Neural cell (in vitro differentiated cells): ENCODE measurements around the gene LMF2. TPM values are rescaled to one million over a fixed set of nuclear protein-coding genes. Genes with fewer than 3 reads are reported as not detected.

ENCODE experiments used
- H2AFZ ChIP-seq: fragments of 200-600, 300-800 bp; sonication (generic), shearing (Covaris generic); 2 replicates; pipeline ENCODE4 v1.6.0; 2014; ENCODE audit warnings: low read depth, mild to moderate bottlenecking, antibody characterized with exemption, low read length, moderate library complexity
- H3F3A ChIP-seq: fragments of 200-600 bp; shearing (Covaris generic); 2 replicates; pipeline ENCODE4 v1.6.1; 2016; ENCODE audit warnings: mild to moderate bottlenecking, moderate library complexity, mixed read lengths, antibody characterized with exemption, low read length; ENCODE audit not compliant: insufficient read depth, poor library complexity, severe bottlenecking
- H3K27ac ChIP-seq: fragments of 200-600, 300-800 bp; sonication (generic), shearing (Covaris generic); 2 replicates; pipeline ENCODE4 v1.5.1; 2014; ENCODE audit warnings: mild to moderate bottlenecking, low read length, moderate library complexity
- H3K27me3 ChIP-seq: fragments of 300-800, 200-600 bp; sonication (generic), shearing (Covaris generic); 2 replicates; pipeline ENCODE4 v1.6.0; 2014; ENCODE audit warnings: mild to moderate bottlenecking, low read depth, low read length, moderate library complexity; ENCODE audit not compliant: insufficient read depth
- H3K36me3 ChIP-seq: fragments of 300-800, 200-600 bp; sonication (generic), shearing (Covaris generic); 2 replicates; pipeline ENCODE4 v1.5.1; 2014; ENCODE audit warnings: mild to moderate bottlenecking, antibody characterized with exemption, low read length, moderate library complexity; ENCODE audit not compliant: insufficient read depth
- H3K4me2 ChIP-seq: fragments of 300-800, 200-600 bp; sonication (generic), shearing (Covaris generic); 2 replicates; pipeline ENCODE4 v1.6.0; 2014; ENCODE audit warnings: mild to moderate bottlenecking, low read length
- H3K4me3 ChIP-seq: fragments of 300-800, 200-600 bp; sonication (generic), shearing (Covaris generic); 2 replicates; pipeline ENCODE4 v1.5.1; 2014; ENCODE audit warnings: mild to moderate bottlenecking, low read length, moderate library complexity
- H3K79me2 ChIP-seq: fragments of 200-600 bp; shearing (Covaris generic); replicated peaks from 2 replicates; pipeline ENCODE4 v1.6.0; 2014; ENCODE audit warnings: mild to moderate bottlenecking, low read length, moderate library complexity; ENCODE audit not compliant: insufficient read depth
- H3K9ac ChIP-seq: fragments of 300-800, 200-600 bp; sonication (generic), shearing (Covaris generic); 2 replicates; pipeline ENCODE4 v1.6.1; 2016; ENCODE audit warnings: mild to moderate bottlenecking, low read length, mixed read lengths
- H3K9me2 ChIP-seq: fragments of 200-600 bp; shearing (Covaris generic); 2 replicates; pipeline ENCODE4 v1.6.1; 2016; ENCODE audit warnings: mild to moderate bottlenecking, low read length, mixed read lengths; ENCODE audit not compliant: insufficient read depth
- H3K9me3 ChIP-seq: fragments of 200-600, 300-800 bp; sonication (generic), shearing (Covaris generic); 2 replicates; pipeline ENCODE4 v1.6.1; 2016; ENCODE audit warnings: mild to moderate bottlenecking, mixed run types, low read length, moderate library complexity, mixed read lengths
- H4K20me1 ChIP-seq: fragments of 200-600 bp; shearing (Covaris generic); 2 replicates; pipeline ENCODE4 v1.6.1; 2016; ENCODE audit warnings: mild to moderate bottlenecking, mixed run types; ENCODE audit not compliant: insufficient read depth
- CTCF ChIP-seq: fragments of 450-650 bp; IDR thresholded peaks from 2 replicates; pipeline ENCODE4 v1.5.1; 2014; ENCODE audit warnings: antibody characterized with exemption, mild to moderate bottlenecking, moderate library complexity; ENCODE audit not compliant: poor library complexity, severe bottlenecking
- EP300 ChIP-seq: fragments of 450-650 bp; conservative IDR thresholded peaks from 2 replicates; pipeline ENCODE4 v1.6.1; 2014; ENCODE audit warnings: antibody characterized with exemption, mild to moderate bottlenecking, moderate library complexity; ENCODE audit not compliant: poor library complexity, severe bottlenecking
- EZH2 ChIP-seq: fragments of 200-600, 300-800 bp; shearing (Covaris generic), sonication (generic); IDR thresholded peaks from 2 replicates; pipeline ENCODE4 v1.6.1; 2014; ENCODE audit warnings: antibody characterized with exemption, low read length, borderline replicate concordance, mild to moderate bottlenecking; ENCODE audit not compliant: insufficient read depth, poor library complexity, severe bottlenecking
- MXI1 ChIP-seq: fragments of 450-650 bp; conservative IDR thresholded peaks from 2 replicates; pipeline ENCODE4 v1.6.1; 2014; ENCODE audit warnings: antibody characterized with exemption, mild to moderate bottlenecking; ENCODE audit not compliant: poor library complexity, severe bottlenecking
- POLR2AphosphoS5 ChIP-seq: IDR thresholded peaks from 2 replicates; pipeline ENCODE4 v1.6.1; 2012
- RAD21 ChIP-seq: fragments of 450-650 bp; conservative IDR thresholded peaks from 2 replicates; pipeline ENCODE4 v1.6.1; 2014; ENCODE audit warnings: antibody characterized with exemption, mild to moderate bottlenecking, moderate library complexity
- REST ChIP-seq: IDR thresholded peaks from 2 replicates; pipeline ENCODE4 v1.6.1; 2012; ENCODE audit warnings: borderline replicate concordance
- SMC3 ChIP-seq: fragments of 450-650 bp; conservative IDR thresholded peaks from 2 replicates; pipeline ENCODE4 v1.6.1; 2014; ENCODE audit warnings: antibody characterized with exemption, mild to moderate bottlenecking, moderate library complexity; ENCODE audit not compliant: poor library complexity
- TAF1 ChIP-seq: IDR thresholded peaks from 2 replicates; pipeline ENCODE4 v1.6.1; 2012; ENCODE audit warnings: low read depth
- polyA plus RNA-seq: library from polyadenylated mRNA; depleted of rRNA; stranded (reverse); fragments of >200 nt; gene quantifications from 2 replicates; pipeline ENCODE4 v1.2.3, GENCODE V29; 2014

The LMF2 gene
- polyA plus RNA-seq, 1 donor from 2014 or later, result 76.5 TPM

- H3K79me2 ChIP-seq, result no peaks in the 10 kb centered on the region
- no peak overlapping the region for H3K9ac ChIP-seq
- H2AFZ ChIP-seq, result no peak overlapping the region
- no peak overlapping the region for H3K4me2 ChIP-seq
- no peaks in the 10 kb centered on the region for H3K27me3 ChIP-seq
- H3K9me2 ChIP-seq, result no peaks in the 10 kb centered on the region
- TF ChIP-seq CTCF (no peak), MXI1 (no peak), POLR2AphosphoS5 (no peak), EP300 (no peak), EZH2 (no peak), RAD21 (no peak)
- no peaks in the 10 kb centered on the region for H3K36me3 ChIP-seq
- no peaks in the 10 kb centered on the region for H4K20me1 ChIP-seq
- no peak overlapping the region for H3K27ac ChIP-seq
- no peaks in the 10 kb centered on the region for H3F3A ChIP-seq
- H3K9me3 ChIP-seq, result no peaks in the 10 kb centered on the region
- H3K4me3 ChIP-seq, result no peak overlapping the region
Measured at GRCh38 chr22:50553310-50553709, 45.8 kb upstream of the LMF2 start.

GRCh38 chr22:50551160-50551752, 43.8 kb upstream of the LMF2 start:
- Histone ChIP-seq H3K27me3 (no peaks in the 10 kb centered on the region), H3K9ac (no peak overlapping the region)

More at GRCh38 chr22:50551160-50551752, 43.8 kb upstream of the LMF2 start:
- Histone ChIP-seq H3F3A (no peaks in the 10 kb centered on the region), H3K9me3 (no peaks in the 10 kb centered on the region), H3K4me2 (no peak overlapping the region), H2AFZ (no peak overlapping the region), H3K4me3 (no peak overlapping the region), H4K20me1 (no peaks in the 10 kb centered on the region), H3K79me2 (no peaks in the 10 kb centered on the region), H3K36me3 (no peaks in the 10 kb centered on the region), H3K27ac (no peak overlapping the region), H3K9me2 (no peaks in the 10 kb centered on the region)
- TF ChIP-seq POLR2AphosphoS5 (no peak), EP300 (no peak), SMC3 (no peak), REST (no peak), EZH2 (no peak), MXI1 (no peak), TAF1 (no peak)
